ENCODE measurements around the gene SMYD3. TPM values are rescaled to one million over a fixed set of nuclear protein-coding genes. Genes with fewer than 3 reads are reported as not detected.

SMYD3 gene
- total and polyA plus RNA-seq, 2 donors (not counting 1 experiment from before 2014, with no cell fraction given) = 69.4 to 83.1 TPM

DNA sequence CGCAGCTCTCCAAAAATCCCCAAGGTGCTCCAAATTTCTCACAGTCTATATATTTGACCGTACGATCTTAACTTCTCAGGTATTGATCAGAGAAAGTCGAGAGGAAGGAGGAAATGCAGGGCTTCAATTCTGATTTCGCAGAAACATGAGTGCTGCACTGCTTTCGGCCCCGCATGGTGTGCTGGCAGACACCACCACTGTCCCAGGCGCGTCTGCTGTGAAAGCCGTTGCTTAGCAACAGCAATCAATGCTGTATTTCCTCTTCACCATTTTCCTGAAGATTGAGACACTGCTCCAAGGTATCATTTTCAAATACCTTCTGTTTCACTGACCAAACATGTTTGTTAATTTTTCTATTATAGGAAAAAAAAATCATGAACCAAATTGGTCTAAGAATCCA, 296.3 kb downstream of the SMYD3 start:
- no peak for DNase-seq (ENCODE audit: low read depth in 2 of 2)
- Histone ChIP-seq H3K27ac (ENCODE audit: insufficient read depth, low read length) (no peak overlapping the region), H3K4me1 (ENCODE audit: control insufficient read depth, extremely low read depth, insufficient read depth, low read length) (no peaks in the 10 kb centered on the region), H3K9me3 (ENCODE audit: control insufficient read depth, insufficient read depth, low read depth, low read length) (no peaks in the 10 kb centered on the region), H4K20me1 (ENCODE audit: control insufficient read depth, extremely low read depth, insufficient read depth, low read length) (no peaks in the 10 kb centered on the region), H3K4me3 (replicated peaks in 1 of 4; ENCODE audit: control extremely low read depth in 1 of 4, insufficient read depth in 1 of 4, low read depth in 3 of 4, low read length in 4 of 4) (no peak overlapping the region), H3K4me2 (ENCODE audit: extremely low read depth, insufficient read depth, low read length) (no peak overlapping the region), H3K36me3 (ENCODE audit: control insufficient read depth, insufficient read depth, low read length) (no peaks in the 10 kb centered on the region), H3K79me2 (ENCODE audit: control insufficient read depth, insufficient read depth, low read length) (no peaks in the 10 kb centered on the region), H3K27me3 (ENCODE audit: control insufficient read depth, insufficient read depth, low read length) (no peaks in the 10 kb centered on the region), H3K9ac (ENCODE audit: insufficient read depth, low read length) (no peak overlapping the region), H2AFZ (ENCODE audit: low read length) (no peak overlapping the region)
- TF ChIP-seq, protein P1, sequence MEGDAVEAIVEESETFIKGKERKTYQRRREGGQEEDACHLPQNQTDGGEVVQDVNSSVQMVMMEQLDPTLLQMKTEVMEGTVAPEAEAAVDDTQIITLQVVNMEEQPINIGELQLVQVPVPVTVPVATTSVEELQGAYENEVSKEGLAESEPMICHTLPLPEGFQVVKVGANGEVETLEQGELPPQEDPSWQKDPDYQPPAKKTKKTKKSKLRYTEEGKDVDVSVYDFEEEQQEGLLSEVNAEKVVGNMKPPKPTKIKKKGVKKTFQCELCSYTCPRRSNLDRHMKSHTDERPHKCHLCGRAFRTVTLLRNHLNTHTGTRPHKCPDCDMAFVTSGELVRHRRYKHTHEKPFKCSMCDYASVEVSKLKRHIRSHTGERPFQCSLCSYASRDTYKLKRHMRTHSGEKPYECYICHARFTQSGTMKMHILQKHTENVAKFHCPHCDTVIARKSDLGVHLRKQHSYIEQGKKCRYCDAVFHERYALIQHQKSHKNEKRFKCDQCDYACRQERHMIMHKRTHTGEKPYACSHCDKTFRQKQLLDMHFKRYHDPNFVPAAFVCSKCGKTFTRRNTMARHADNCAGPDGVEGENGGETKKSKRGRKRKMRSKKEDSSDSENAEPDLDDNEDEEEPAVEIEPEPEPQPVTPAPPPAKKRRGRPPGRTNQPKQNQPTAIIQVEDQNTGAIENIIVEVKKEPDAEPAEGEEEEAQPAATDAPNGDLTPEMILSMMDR (conservative IDR thresholded peaks at IDR 0.05 in 1 of 2, IDR thresholded peaks at IDR 0.05 in 1 of 2; ENCODE audit: low read depth in 1 of 2, low read length in 2 of 2) = no peak
- TF ChIP-seq EZH2 (IDR thresholded peaks at IDR 0.05; ENCODE audit: low read length, missing control alignments) = no peak

DNA sequence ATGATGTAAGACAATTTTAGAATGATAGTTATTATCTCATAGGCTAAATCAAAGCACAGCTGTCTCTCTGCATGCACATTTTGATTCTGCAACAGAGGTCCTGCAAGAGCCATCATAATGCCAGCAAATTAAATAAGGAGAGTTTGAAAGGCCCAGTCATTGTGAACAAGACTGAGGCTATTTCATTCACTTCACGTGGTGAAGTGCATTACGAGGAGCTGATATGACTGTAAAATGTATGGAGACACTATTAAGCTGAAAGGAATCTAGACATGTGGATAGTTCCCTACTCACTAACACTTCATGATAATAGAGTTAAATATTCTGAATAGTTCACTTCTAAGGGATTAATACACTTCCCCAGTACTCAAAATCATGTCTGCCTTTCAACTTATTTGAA, 299.0 kb downstream of the SMYD3 start:
- Histone ChIP-seq H3K9me3 (ENCODE audit: control insufficient read depth, insufficient read depth, low read depth, low read length) (no peaks in the 10 kb centered on the region), H3K79me2 (ENCODE audit: control insufficient read depth, insufficient read depth, low read length) (no peaks in the 10 kb centered on the region), H3K4me2 (ENCODE audit: extremely low read depth, insufficient read depth, low read length) (no peak overlapping the region), H3K27ac (ENCODE audit: insufficient read depth, low read length) (no peak overlapping the region), H4K20me1 (ENCODE audit: control insufficient read depth, extremely low read depth, insufficient read depth, low read length) (no peaks in the 10 kb centered on the region), H2AFZ (ENCODE audit: low read length) (no peak overlapping the region), H3K27me3 (ENCODE audit: control insufficient read depth, insufficient read depth, low read length) (no peaks in the 10 kb centered on the region), H3K4me3 (replicated peaks in 1 of 4; ENCODE audit: control extremely low read depth in 1 of 4, insufficient read depth in 1 of 4, low read depth in 3 of 4, low read length in 4 of 4) (no peak overlapping the region), H3K9ac (ENCODE audit: insufficient read depth, low read length) (no peak overlapping the region), H3K4me1 (ENCODE audit: control insufficient read depth, extremely low read depth, insufficient read depth, low read length) (no peaks in the 10 kb centered on the region), H3K36me3 (ENCODE audit: control insufficient read depth, insufficient read depth, low read length) (no peaks in the 10 kb centered on the region)
- peak in 1 of 2 donors; percentile 10 for DNase-seq (ENCODE audit: low read depth in 2 of 2)
- no peak for TF ChIP-seq EZH2 (IDR thresholded peaks at IDR 0.05; ENCODE audit: low read length, missing control alignments)
- TF ChIP-seq, protein P1 (conservative IDR thresholded peaks at IDR 0.05 in 1 of 2, IDR thresholded peaks at IDR 0.05 in 1 of 2; ENCODE audit: low read depth in 1 of 2, low read length in 2 of 2) = no peak

DNA sequence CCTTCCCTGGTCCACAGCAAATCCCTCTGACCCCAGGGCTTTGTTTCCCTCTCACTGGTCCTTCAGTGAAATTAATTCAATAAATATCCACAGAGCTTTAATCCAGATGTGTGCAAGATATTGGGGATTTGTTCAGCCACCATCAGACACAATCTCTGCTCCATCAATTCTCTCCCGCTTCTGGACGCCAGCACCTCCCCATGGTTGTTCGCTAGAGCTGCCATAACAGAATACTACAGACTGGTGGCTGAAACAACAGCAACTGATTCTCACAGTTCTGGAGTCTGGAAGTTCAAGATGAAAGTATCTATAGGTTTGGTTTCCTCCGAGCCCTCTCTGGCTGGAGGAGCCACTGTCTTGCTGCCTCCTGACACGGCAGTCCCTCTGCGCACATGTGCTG, 303.9 kb downstream of the SMYD3 start:
- Histone ChIP-seq H3K36me3 (ENCODE audit: control insufficient read depth, insufficient read depth, low read length) (no peaks in the 10 kb centered on the region), H3K27me3 (ENCODE audit: control insufficient read depth, insufficient read depth, low read length) (no peaks in the 10 kb centered on the region), H3K79me2 (ENCODE audit: control insufficient read depth, insufficient read depth, low read length) (no peaks in the 10 kb centered on the region), H3K4me2 (ENCODE audit: extremely low read depth, insufficient read depth, low read length) (no peak overlapping the region), H2AFZ (ENCODE audit: low read length) (no peak overlapping the region), H4K20me1 (ENCODE audit: control insufficient read depth, extremely low read depth, insufficient read depth, low read length) (no peaks in the 10 kb centered on the region), H3K27ac (ENCODE audit: insufficient read depth, low read length) (no peak overlapping the region), H3K4me3 (replicated peaks in 1 of 4; ENCODE audit: control extremely low read depth in 1 of 4, insufficient read depth in 1 of 4, low read depth in 3 of 4, low read length in 4 of 4) (no peak overlapping the region), H3K4me1 (ENCODE audit: control insufficient read depth, extremely low read depth, insufficient read depth, low read length) (no peaks in the 10 kb centered on the region), H3K9ac (ENCODE audit: insufficient read depth, low read length) (no peak overlapping the region), H3K9me3 (ENCODE audit: control insufficient read depth, insufficient read depth, low read depth, low read length) (no peaks in the 10 kb centered on the region)
- no peak for DNase-seq (ENCODE audit: low read depth in 2 of 2)
- TF ChIP-seq EZH2 (IDR thresholded peaks at IDR 0.05; ENCODE audit: low read length, missing control alignments) = no peak
- TF ChIP-seq, protein P1 (conservative IDR thresholded peaks at IDR 0.05 in 1 of 2, IDR thresholded peaks at IDR 0.05 in 1 of 2; ENCODE audit: low read depth in 1 of 2, low read length in 2 of 2) = no peak
